ENCODE data around the gene ITGBL1.

Gene ITGBL1

GRCh38 chr13:101626925-101627555 is 174.6 kb downstream of the ITGBL1 start:
- no peak for DNase-seq (ENCODE audit: low read depth, low spot score)

GRCh38 chr13:101627556-101627943 is 175.1 kb downstream of the ITGBL1 start:
- no peak for DNase-seq (ENCODE audit: low read depth, low spot score)

- DNase-seq (ENCODE audit: low read depth, low spot score) = no peak
Measured at GRCh38 chr13:101628900-101629299, 176.4 kb downstream of the ITGBL1 start.

- no peak for DNase-seq (ENCODE audit: low read depth, low spot score)
Measured at GRCh38 chr13:101631395-101631794, 178.9 kb downstream of the ITGBL1 start.

- DNase-seq (ENCODE audit: low read depth, low spot score) = no peak
Measured at GRCh38 chr13:101634142-101634541, 181.7 kb downstream of the ITGBL1 start.

GRCh38 chr13:101639711-101640110 is 187.2 kb downstream of the ITGBL1 start:
- DNase-seq (ENCODE audit: low read depth, low spot score) = no peak

- no peak for DNase-seq (ENCODE audit: low read depth, low spot score)
Measured at GRCh38 chr13:101640788-101641400, 188.4 kb downstream of the ITGBL1 start.

- DNase-seq (ENCODE audit: low read depth, low spot score) = no peak
Measured at GRCh38 chr13:101645871-101646270, 193.4 kb downstream of the ITGBL1 start.

- no peak for DNase-seq (ENCODE audit: low read depth, low spot score)
Measured at GRCh38 chr13:101647760-101648159, 195.3 kb downstream of the ITGBL1 start.

GRCh38 chr13:101648766-101649487 is 196.5 kb downstream of the ITGBL1 start:
- no peak for DNase-seq (ENCODE audit: low read depth, low spot score)

- no peak for DNase-seq (ENCODE audit: low read depth, low spot score)
Measured at GRCh38 chr13:101649488-101650126, 197.1 kb downstream of the ITGBL1 start.

- no peak for DNase-seq (ENCODE audit: low read depth, low spot score)
Measured at GRCh38 chr13:101654883-101655282, 202.4 kb downstream of the ITGBL1 start.

- no peak for DNase-seq (ENCODE audit: low read depth, low spot score)
Measured at GRCh38 chr13:101655435-101655834, 203.0 kb downstream of the ITGBL1 start.

- DNase-seq (ENCODE audit: low read depth, low spot score) = no peak
Measured at GRCh38 chr13:101660711-101661110, 208.2 kb downstream of the ITGBL1 start.

GRCh38 chr13:101661839-101662238 is 209.4 kb downstream of the ITGBL1 start:
- no peak for DNase-seq (ENCODE audit: low read depth, low spot score)

GRCh38 chr13:101673360-101674105 is 221.1 kb downstream of the ITGBL1 start:
- no peak for DNase-seq (ENCODE audit: low read depth, low spot score)

- DNase-seq (ENCODE audit: low read depth, low spot score) = no peak
Measured at GRCh38 chr13:101681834-101682233, 229.4 kb downstream of the ITGBL1 start.

- no peak for DNase-seq (ENCODE audit: low read depth, low spot score)
Measured at GRCh38 chr13:101686003-101686402, 233.5 kb downstream of the ITGBL1 start.

GRCh38 chr13:101690871-101691270 is 238.4 kb downstream of the ITGBL1 start:
- DNase-seq (ENCODE audit: low read depth, low spot score) = no peak

- no peak for DNase-seq (ENCODE audit: low read depth, low spot score)
Measured at GRCh38 chr13:101691341-101691860, 238.9 kb downstream of the ITGBL1 start.

- no peak for DNase-seq (ENCODE audit: low read depth, low spot score)
Measured at GRCh38 chr13:101695870-101696516, 243.5 kb downstream of the ITGBL1 start.
